ENCODE measurements around the gene TAPT1.

TAPT1 gene

DNA sequence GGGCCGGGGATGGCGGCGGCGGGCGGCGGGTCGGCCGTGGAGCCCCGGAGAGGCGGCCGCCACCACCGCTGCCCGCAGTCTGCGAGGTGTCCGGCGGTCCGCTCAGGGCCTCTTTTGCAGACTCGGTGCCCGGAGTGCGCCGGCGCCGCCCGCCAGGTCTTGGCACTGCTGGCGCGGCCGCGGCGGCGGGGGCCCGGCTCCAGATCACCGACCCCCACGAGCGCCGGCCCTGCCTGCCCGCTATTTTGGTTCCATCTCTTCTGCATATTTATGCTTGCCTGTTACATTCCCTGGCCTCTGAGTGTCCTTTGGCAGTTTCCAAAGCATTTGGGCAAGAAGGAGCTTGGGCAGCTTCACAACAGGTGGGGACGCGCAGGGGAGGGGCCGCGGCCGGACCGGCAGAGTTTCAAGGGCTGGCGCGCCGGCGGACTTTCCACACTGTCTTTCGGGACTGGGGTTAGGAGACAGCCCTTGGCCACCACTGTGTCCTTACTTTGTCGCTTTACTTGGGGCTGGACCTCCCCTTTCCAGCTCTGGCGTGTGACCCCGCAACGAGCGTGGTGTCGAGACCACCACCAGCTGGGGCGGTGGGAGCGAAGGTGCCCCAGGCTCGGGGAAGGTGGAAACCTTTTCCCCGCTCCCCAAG lies 668 bp upstream of the TAPT1 start (continued):
- TF ChIP-seq ZBTB11 (tag by site-specific recombination; conservative IDR thresholded peaks at IDR 0.05; ENCODE audit: low read depth) (0 out of 2 replicates have a peak, but pooled peaks have one; percentile 10), SCRT1 (tag by site-specific recombination; IDR thresholded peaks at IDR 0.05; ENCODE audit: borderline replicate concordance) (peak; percentile 82), GFI1B (tag by site-specific recombination; IDR thresholded peaks at IDR 0.05) (no peak), ZNF341 (tag by site-specific recombination; IDR thresholded peaks at IDR 0.05; ENCODE audit: low read depth) (0 out of 2 replicates have a peak, but pooled peaks have one; percentile 31), OVOL3 (tag by site-specific recombination; IDR thresholded peaks at IDR 0.05) (no peak), ZNF423 (tag by site-specific recombination; IDR thresholded peaks at IDR 0.05) (no peak), ZBTB1 (tag by site-specific recombination; IDR thresholded peaks at IDR 0.05) (no peak), ZNF514 (tag by site-specific recombination; IDR thresholded peaks at IDR 0.05) (no peak), ZSCAN16 (tag by site-specific recombination; IDR thresholded peaks at IDR 0.05) (no peak), ZFP37 (tag by site-specific recombination; IDR thresholded peaks at IDR 0.05) (no peak), ZNF366 (tag by site-specific recombination; conservative IDR thresholded peaks at IDR 0.05) (no peak), ZFP41 (tag by site-specific recombination; IDR thresholded peaks at IDR 0.05; ENCODE audit: borderline replicate concordance) (no peak), TSHZ1 (tag by site-specific recombination; IDR thresholded peaks at IDR 0.05; ENCODE audit: borderline replicate concordance) (no peak), ZNF10 (tag by site-specific recombination; IDR thresholded peaks at IDR 0.05) (no peak), ZNF335 (tag by site-specific recombination; conservative IDR thresholded peaks at IDR 0.05) (peak; percentile 88), IKZF3 (tag by site-specific recombination; IDR thresholded peaks at IDR 0.05) (no peak), ZNF670 (tag by site-specific recombination; IDR thresholded peaks at IDR 0.05; ENCODE audit: low read depth) (no peak), PATZ1 (tag by site-specific recombination; IDR thresholded peaks at IDR 0.05) (0 out of 2 replicates have a peak, but pooled peaks have one; percentile 31), ZNF488 (tag by site-specific recombination; IDR thresholded peaks at IDR 0.05) (no peak), ZNF354C (tag by site-specific recombination; IDR thresholded peaks at IDR 0.05; ENCODE audit: borderline replicate concordance, low read depth) (no peak)
- TF ChIP-seq, protein P1, sequence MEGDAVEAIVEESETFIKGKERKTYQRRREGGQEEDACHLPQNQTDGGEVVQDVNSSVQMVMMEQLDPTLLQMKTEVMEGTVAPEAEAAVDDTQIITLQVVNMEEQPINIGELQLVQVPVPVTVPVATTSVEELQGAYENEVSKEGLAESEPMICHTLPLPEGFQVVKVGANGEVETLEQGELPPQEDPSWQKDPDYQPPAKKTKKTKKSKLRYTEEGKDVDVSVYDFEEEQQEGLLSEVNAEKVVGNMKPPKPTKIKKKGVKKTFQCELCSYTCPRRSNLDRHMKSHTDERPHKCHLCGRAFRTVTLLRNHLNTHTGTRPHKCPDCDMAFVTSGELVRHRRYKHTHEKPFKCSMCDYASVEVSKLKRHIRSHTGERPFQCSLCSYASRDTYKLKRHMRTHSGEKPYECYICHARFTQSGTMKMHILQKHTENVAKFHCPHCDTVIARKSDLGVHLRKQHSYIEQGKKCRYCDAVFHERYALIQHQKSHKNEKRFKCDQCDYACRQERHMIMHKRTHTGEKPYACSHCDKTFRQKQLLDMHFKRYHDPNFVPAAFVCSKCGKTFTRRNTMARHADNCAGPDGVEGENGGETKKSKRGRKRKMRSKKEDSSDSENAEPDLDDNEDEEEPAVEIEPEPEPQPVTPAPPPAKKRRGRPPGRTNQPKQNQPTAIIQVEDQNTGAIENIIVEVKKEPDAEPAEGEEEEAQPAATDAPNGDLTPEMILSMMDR (tag by site-specific recombination; IDR thresholded peaks at IDR 0.05): no peak
- TF ChIP-seq, protein P2, sequence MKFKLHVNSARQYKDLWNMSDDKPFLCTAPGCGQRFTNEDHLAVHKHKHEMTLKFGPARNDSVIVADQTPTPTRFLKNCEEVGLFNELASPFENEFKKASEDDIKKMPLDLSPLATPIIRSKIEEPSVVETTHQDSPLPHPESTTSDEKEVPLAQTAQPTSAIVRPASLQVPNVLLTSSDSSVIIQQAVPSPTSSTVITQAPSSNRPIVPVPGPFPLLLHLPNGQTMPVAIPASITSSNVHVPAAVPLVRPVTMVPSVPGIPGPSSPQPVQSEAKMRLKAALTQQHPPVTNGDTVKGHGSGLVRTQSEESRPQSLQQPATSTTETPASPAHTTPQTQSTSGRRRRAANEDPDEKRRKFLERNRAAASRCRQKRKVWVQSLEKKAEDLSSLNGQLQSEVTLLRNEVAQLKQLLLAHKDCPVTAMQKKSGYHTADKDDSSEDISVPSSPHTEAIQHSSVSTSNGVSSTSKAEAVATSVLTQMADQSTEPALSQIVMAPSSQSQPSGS (tag by site-specific recombination; IDR thresholded peaks at IDR 0.05; ENCODE audit: low read depth): no peak

All from HEK293 (cell line).